GM19468 (cell line): Measurements from ENCODE around the gene MOGAT3.

ENCODE experiments used
- ATAC-seq: cut with Tn5 transposase; IDR thresholded peaks from one replicate; pipeline ENCODE4 v1.9.1; 2021; ENCODE audit warnings: mild to moderate bottlenecking, moderate library complexity, moderate number of reproducible peaks; ENCODE audit not compliant: unreplicated experiment; ENCODE audit errors: extremely low read depth

Gene MOGAT3

GRCh38 chr7:101175664-101176063 is 25.2 kb downstream of the MOGAT3 start:
- ATAC-seq = no peak

- no peak for ATAC-seq
Measured at GRCh38 chr7:101174322-101174854, 26.4 kb downstream of the MOGAT3 start.

GRCh38 chr7:101173752-101174244 is 27.0 kb downstream of the MOGAT3 start:
- no peak for ATAC-seq

- ATAC-seq = no peak
Measured at GRCh38 chr7:101172854-101173751, 27.7 kb downstream of the MOGAT3 start.

GRCh38 chr7:101172005-101172853 is 28.6 kb downstream of the MOGAT3 start:
- ATAC-seq = no peak

GRCh38 chr7:101171442-101171837 is 29.4 kb downstream of the MOGAT3 start:
- no peak for ATAC-seq

GRCh38 chr7:101170617-101171441 is 30.0 kb downstream of the MOGAT3 start:
- ATAC-seq = no peak

- no peak for ATAC-seq
Measured at GRCh38 chr7:101169838-101170551, 30.8 kb downstream of the MOGAT3 start.

- no peak for ATAC-seq
Measured at GRCh38 chr7:101169110-101169837, 31.6 kb downstream of the MOGAT3 start.

GRCh38 chr7:101168412-101169049 is 32.3 kb downstream of the MOGAT3 start:
- ATAC-seq = no peak

GRCh38 chr7:101167645-101168411 is 33.0 kb downstream of the MOGAT3 start:
- ATAC-seq = no peak

GRCh38 chr7:101166909-101167644 is 33.8 kb downstream of the MOGAT3 start:
- ATAC-seq = no peak

GRCh38 chr7:101166648-101166908 is 34.3 kb downstream of the MOGAT3 start:
- ATAC-seq = no peak

- ATAC-seq = no peak
Measured at GRCh38 chr7:101165958-101166647, 34.7 kb downstream of the MOGAT3 start.

- ATAC-seq = no peak
Measured at GRCh38 chr7:101165075-101165957, 35.5 kb downstream of the MOGAT3 start, which contains the start of gene VGF. VGF (minus strand) TSS chr7:101165569; CDS start chr7:101164843, 726 bp downstream.
